Neural progenitor cell (in vitro differentiated cells): Measurements from ENCODE around the gene PCDHB1. TPM values are rescaled to one million over a fixed set of nuclear protein-coding genes. Genes with fewer than 3 reads are reported as not detected.
"Not testable (repeated sequence)": the region's sequence is repeated elsewhere in the genome, so short reads cannot be mapped to it uniquely, and the experiment has no call there.

ENCODE experiments used
- DNase-seq: peaks from one replicate; pipeline ENCODE4 v3.0.0-alpha.2; 2016; ENCODE audit warnings: low spot score
- H2AFZ ChIP-seq: fragments of 200-600 bp; sonication (generic); replicated peaks from 2 replicates; pipeline ENCODE4 v1.6.1; 2016; ENCODE audit warnings: antibody characterized with exemption
- H3F3A ChIP-seq: fragments of 200-600 bp; sonication (generic); 2 replicates; pipeline ENCODE4 v1.6.1; 2016; ENCODE audit warnings: antibody characterized with exemption, low read depth
- H3K27ac ChIP-seq: fragments of 200-600 bp; sonication (generic); 2 replicates; pipeline ENCODE4 v1.5.1; 2016; ENCODE audit warnings: mild to moderate bottlenecking
- H3K27me3 ChIP-seq: fragments of 200-600 bp; sonication (generic); 2 replicates; pipeline ENCODE4 v1.6.1; 2016; ENCODE audit warnings: mild to moderate bottlenecking, moderate library complexity
- H3K36me3 ChIP-seq: fragments of 200-600 bp; sonication (generic); 2 replicates; pipeline ENCODE4 v1.5.1; 2016
- H3K4me1 ChIP-seq: fragments of 200-600 bp; sonication (generic); 2 replicates; pipeline ENCODE4 v1.6.1; 2016; ENCODE audit warnings: mixed run types
- H3K4me2 ChIP-seq: fragments of 200-600 bp; sonication (generic); 2 replicates; pipeline ENCODE4 v1.6.1; 2016
- H3K4me3 ChIP-seq: fragments of 200-600 bp; sonication (generic); 2 replicates; pipeline ENCODE4 v1.5.1; 2016
- H3K79me2 ChIP-seq: fragments of 200-600 bp; sonication (generic); 2 replicates; pipeline ENCODE4 v1.6.1; 2016; ENCODE audit warnings: low read depth
- H3K9ac ChIP-seq: fragments of 200-600 bp; sonication (generic); 2 replicates; pipeline ENCODE4 v1.6.1; 2016
- H3K9me3 ChIP-seq: fragments of 200-600 bp; sonication (generic); 2 replicates; pipeline ENCODE4 v1.5.1; 2016; ENCODE audit warnings: low read depth
- H4K20me1 ChIP-seq: fragments of 200-600 bp; sonication (generic); 2 replicates; pipeline ENCODE4 v1.6.1; 2016; ENCODE audit warnings: low read depth
- H3K27ac Mint-ChIP-seq: 3 replicates; pipeline ENCODE4 v1.8.0; 2021; ENCODE audit warnings: mixed read lengths
- H3K27me3 Mint-ChIP-seq: 2 replicates; pipeline ENCODE4 v1.8.0; 2022; ENCODE audit warnings: low read depth, mild to moderate bottlenecking, inconsistent platforms, moderate library complexity, mixed read lengths; ENCODE audit not compliant: insufficient read depth
- H3K36me3 Mint-ChIP-seq: 3 replicates; pipeline ENCODE4 v1.8.0; 2021; ENCODE audit warnings: mixed read lengths
- H3K4me1 Mint-ChIP-seq: 3 replicates; pipeline ENCODE4 v1.8.0; 2021; ENCODE audit warnings: mixed read lengths
- H3K4me3 Mint-ChIP-seq: 3 replicates; pipeline ENCODE4 v1.8.0; 2021; ENCODE audit warnings: mild to moderate bottlenecking, moderate library complexity, mixed read lengths
- H3K9me3 Mint-ChIP-seq: 3 replicates; pipeline ENCODE4 v1.8.0; 2020; ENCODE audit warnings: mixed read lengths
- CTCF ChIP-seq: fragments of 200-600 bp; sonication (generic); IDR thresholded peaks from 2 replicates; pipeline ENCODE4 v1.5.1; 2017; ENCODE audit warnings: antibody characterized with exemption, mild to moderate bottlenecking
- EZH2 ChIP-seq: fragments of 200-600 bp; sonication (generic); IDR thresholded peaks from 2 replicates; pipeline ENCODE4 v1.6.1; 2017; ENCODE audit warnings: antibody characterized with exemption, mild to moderate bottlenecking, moderate library complexity
- EZH2phosphoT487 ChIP-seq: fragments of 200-600 bp; sonication (generic); IDR thresholded peaks from 2 replicates; pipeline ENCODE4 v1.6.1; 2017; ENCODE audit warnings: antibody characterized with exemption
- total RNA-seq: library from RNA; depleted of rRNA; stranded (reverse); fragments of >200 nt; gene quantifications from 2 replicates; pipeline ENCODE4 v1.2.3, GENCODE V29; 2015; ENCODE audit warnings: low replicate concordance

PCDHB1 gene
- total RNA-seq, 1 donor from 2014 or later: 0.07 TPM

- H3K9ac ChIP-seq: no peak overlapping the region
- peaks cover 46% of the 10 kb centered on the region for H3K9me3 Mint-ChIP-seq
- H3K4me1 Mint-ChIP-seq: no peaks in the 10 kb centered on the region
- no peaks in the 10 kb centered on the region for H3K4me1 ChIP-seq
- peak overlapping the region; percentile 99 for H3K27ac Mint-ChIP-seq
- peaks cover 38% of the 10 kb centered on the region for H3K36me3 Mint-ChIP-seq
- no peak for DNase-seq
- no peaks in the 10 kb centered on the region for H3K27me3 ChIP-seq
- peak overlapping the region; percentile 99 for H2AFZ ChIP-seq
- peak overlapping the region; percentile 91 for H3K4me3 ChIP-seq
- peaks cover 43% of the 10 kb centered on the region for H3K9me3 ChIP-seq
- H3K4me3 Mint-ChIP-seq: peak overlapping the region; percentile 97
- no peaks in the 10 kb centered on the region for H4K20me1 ChIP-seq
- peaks cover 46% of the 10 kb centered on the region for H3K79me2 ChIP-seq
- H3F3A ChIP-seq: peaks cover 8% of the 10 kb centered on the region
- H3K27me3 Mint-ChIP-seq: no peaks in the 10 kb centered on the region
- H3K36me3 ChIP-seq: peaks cover 42% of the 10 kb centered on the region
- H3K27ac ChIP-seq: no peak overlapping the region
- TF ChIP-seq EZH2phosphoT487: no peak
- TF ChIP-seq CTCF: no peak
- no peak for TF ChIP-seq EZH2
- peak overlapping the region; percentile 96 for H3K4me2 ChIP-seq
Measured at GRCh38 chr5:141095263-141095641, 44.1 kb downstream of the PCDHB1 start.

- not testable (repeated sequence) for H3K4me3 ChIP-seq, H3K4me2 ChIP-seq, H3K27me3 Mint-ChIP-seq, H4K20me1 ChIP-seq, H2AFZ ChIP-seq, DNase-seq, H3K9ac ChIP-seq, H3K27ac Mint-ChIP-seq, H3K4me1 Mint-ChIP-seq, H3K27ac ChIP-seq, H3K4me3 Mint-ChIP-seq, H3K27me3 ChIP-seq, H3K4me1 ChIP-seq
- Mint-ChIP-seq H3K9me3 (peaks cover 56% of the 10 kb centered on the region), H3K36me3 (peaks cover 46% of the 10 kb centered on the region)
- peaks cover 17% of the 10 kb centered on the region for H3F3A ChIP-seq
- peaks cover 46% of the 10 kb centered on the region for H3K79me2 ChIP-seq
- peaks cover 46% of the 10 kb centered on the region for H3K9me3 ChIP-seq
- H3K36me3 ChIP-seq: peaks cover 46% of the 10 kb centered on the region
Measured at GRCh38 chr5:141096181-141096580, 45.0 kb downstream of the PCDHB1 start.

GRCh38 chr5:141096586-141096985, 45.4 kb downstream of the PCDHB1 start:
- not testable (repeated sequence) for H4K20me1 ChIP-seq, H3K4me2 ChIP-seq, H3K4me3 ChIP-seq, H3K4me1 ChIP-seq, H3K27ac Mint-ChIP-seq, H3K27me3 Mint-ChIP-seq, H3K27me3 ChIP-seq, H3K4me3 Mint-ChIP-seq, H3K9ac ChIP-seq, H3K27ac ChIP-seq, H2AFZ ChIP-seq, DNase-seq, H3K4me1 Mint-ChIP-seq
- peaks cover 46% of the 10 kb centered on the region for H3K9me3 ChIP-seq
- H3K9me3 Mint-ChIP-seq: peaks cover 60% of the 10 kb centered on the region
- peaks cover 46% of the 10 kb centered on the region for H3K79me2 ChIP-seq
- H3F3A ChIP-seq: peaks cover 18% of the 10 kb centered on the region
- H3K36me3 Mint-ChIP-seq: peaks cover 50% of the 10 kb centered on the region
- H3K36me3 ChIP-seq: peaks cover 46% of the 10 kb centered on the region

GRCh38 chr5:141100243-141100805, 49.1 kb downstream of the PCDHB1 start, which contains the start of gene PCDHB3:
Gene PCDHB3 (plus strand): TSS chr5:141100473. CDS start chr5:141100650, 177 bp downstream.
- no peak within 1 kb of the TSS for H3K9ac ChIP-seq
- TF ChIP-seq CTCF: peak; percentile 31
- no peak for TF ChIP-seq EZH2
- H2AFZ ChIP-seq: no peak within 1 kb of the TSS
- no peaks in the 10 kb centered on the region for H3K4me1 Mint-ChIP-seq
- no peak for DNase-seq
- peaks cover 17% of the 10 kb centered on the region for H3F3A ChIP-seq
- H3K36me3 ChIP-seq: peaks cover 54% of the 10 kb centered on the region
- H3K27me3 Mint-ChIP-seq: peaks cover 2% of the 10 kb centered on the region
- no peak within 1 kb of the TSS for H3K27ac Mint-ChIP-seq
- H3K4me3 ChIP-seq: no peak within 1 kb of the TSS
- H3K79me2 ChIP-seq: peaks cover 48% of the 10 kb centered on the region
- H3K4me2 ChIP-seq: no peak within 1 kb of the TSS
- H3K9me3 ChIP-seq: peaks cover 59% of the 10 kb centered on the region
- no peak within 1 kb of the TSS for H3K4me3 Mint-ChIP-seq
- H3K9me3 Mint-ChIP-seq: peaks cover 63% of the 10 kb centered on the region
- no peaks in the 10 kb centered on the region for H3K4me1 ChIP-seq
- H4K20me1 ChIP-seq: no peaks in the 10 kb centered on the region
- H3K27me3 ChIP-seq: no peaks in the 10 kb centered on the region
- H3K36me3 Mint-ChIP-seq: peaks cover 53% of the 10 kb centered on the region
- H3K27ac ChIP-seq: no peak within 1 kb of the TSS
